Testis (tissue), 3 donors: ENCODE data around the gene CPNE9. TPM values are rescaled to one million over a fixed set of nuclear protein-coding genes. Genes with fewer than 3 reads are reported as not detected.

ENCODE experiments used
- DNase-seq: peaks from one replicate; pipeline ENCODE4 v3.0.0-alpha.2; 2019
- H3K27ac ChIP-seq, 2 donors: fragments of 200-600 bp; sonication (generic); one replicate each; pipeline ENCODE4 v1.5.1; 2019
- H3K27me3 ChIP-seq: fragments of 200-600 bp; sonication (generic); one replicate; pipeline ENCODE4 v1.5.1; 2019
- H3K36me3 ChIP-seq: fragments of 200-600 bp; sonication (generic); one replicate; pipeline ENCODE4 v1.5.1; 2017; ENCODE audit warnings: low read depth; ENCODE audit errors: missing control alignments
- H3K4me1 ChIP-seq: fragments of 200-600 bp; sonication (generic); one replicate; pipeline ENCODE4 v1.5.1; 2019
- H3K4me3 ChIP-seq, 2 donors: fragments of 200-600 bp; sonication (generic); one replicate each; pipeline ENCODE4 v1.5.1; 2017 to 2019
- H3K9me3 ChIP-seq: fragments of 200-600 bp; sonication (generic); one replicate; pipeline ENCODE4 v1.5.1; 2017
- POLR2A ChIP-seq: fragments of 450-650 bp; IDR thresholded peaks from one replicate; pipeline ENCODE4 v1.6.1; 2017; ENCODE audit warnings: antibody characterized with exemption, mild to moderate bottlenecking, moderate library complexity
- WGBS, 2 donors: methylation state at CpG; one replicate each; pipeline ENCODE4 v1.1.5; 2018; 5-methylcytosine and 5-hydroxymethylcytosine counted together
- intact Hi-C: fragments of 100-400 bp; cut with DNase I; formaldehyde crosslinking; loops from one replicate; pipeline ENCODE4 v1.15.1; 2023; ENCODE audit warnings: low total_unique reads
- polyA plus RNA-seq: library from polyadenylated mRNA; stranded (reverse); fragments of 350-450 nt; fragmentation: Illumina TruSeq; extraction: RNeasy Lipid Tissue Mini Kit (QIAGEN cat#74804); gene quantifications from one replicate; pipeline ENCODE4 v1.2.3, GENCODE V29; 2014; ENCODE audit warnings: low read depth, low replicate concordance; ENCODE audit not compliant: insufficient read depth
- total RNA-seq, 2 donors: library from RNA; depleted of rRNA; stranded (reverse); fragments of >200 nt; gene quantifications; one replicate each; pipeline ENCODE4 v1.2.3, GENCODE V29; 2016
- TF ChIP-seq, protein P1 (sequence below), 3 experiments: fragments of 450-650 bp in 2 of 3; fragments of 200-600 bp in 1 of 3; sonication (generic) in 1 of 3; IDR thresholded peaks; one replicate each; pipeline ENCODE4 v1.5.1; 2016 to 2019; ENCODE audit warnings: antibody characterized with exemption in 3 of 3, mild to moderate bottlenecking in 2 of 3, moderate library complexity in 1 of 3

Gene CPNE9
- total and polyA plus RNA-seq, 3 donors from 2014 or later = 0.31 to 1.4 (median 1.3) TPM

DNA sequence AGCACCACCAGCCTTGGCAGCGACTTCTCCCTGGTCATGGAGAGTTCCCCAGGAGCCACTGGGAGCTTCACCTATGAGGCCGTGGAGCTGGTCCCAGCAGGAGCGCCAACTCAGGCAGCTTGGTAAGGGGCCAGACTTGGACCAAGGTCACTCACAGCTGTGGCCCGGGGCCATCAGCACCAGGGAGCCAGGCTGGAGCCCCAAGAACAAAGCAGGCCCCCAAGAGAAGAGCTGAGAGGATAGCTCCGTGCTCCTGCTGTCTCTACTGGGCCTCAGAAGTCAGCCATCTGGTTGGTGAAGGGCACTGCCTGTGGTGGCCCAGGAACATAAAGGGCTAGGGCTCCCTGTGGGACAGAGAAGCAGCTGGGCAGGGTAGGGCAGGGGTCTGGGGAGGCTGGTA is 14.7 kb upstream of the CPNE9 start:
- no peak for DNase-seq
- intact Hi-C loops = no loop called here
- no peaks in the 10 kb centered on the region for H3K27me3 ChIP-seq
- peaks cover 39% of the 10 kb centered on the region for H3K4me1 ChIP-seq
- no peak overlapping the region for H3K4me3 ChIP-seq
- 78 to 93% methylated on average over 5 of the region's 5 CpGs for WGBS, 2 donors
- H3K27ac ChIP-seq = no peak overlapping the region
- H3K9me3 ChIP-seq = no peaks in the 10 kb centered on the region
- no peaks in the 10 kb centered on the region for H3K36me3 ChIP-seq
- TF ChIP-seq POLR2A = no peak
- TF ChIP-seq, protein P1, sequence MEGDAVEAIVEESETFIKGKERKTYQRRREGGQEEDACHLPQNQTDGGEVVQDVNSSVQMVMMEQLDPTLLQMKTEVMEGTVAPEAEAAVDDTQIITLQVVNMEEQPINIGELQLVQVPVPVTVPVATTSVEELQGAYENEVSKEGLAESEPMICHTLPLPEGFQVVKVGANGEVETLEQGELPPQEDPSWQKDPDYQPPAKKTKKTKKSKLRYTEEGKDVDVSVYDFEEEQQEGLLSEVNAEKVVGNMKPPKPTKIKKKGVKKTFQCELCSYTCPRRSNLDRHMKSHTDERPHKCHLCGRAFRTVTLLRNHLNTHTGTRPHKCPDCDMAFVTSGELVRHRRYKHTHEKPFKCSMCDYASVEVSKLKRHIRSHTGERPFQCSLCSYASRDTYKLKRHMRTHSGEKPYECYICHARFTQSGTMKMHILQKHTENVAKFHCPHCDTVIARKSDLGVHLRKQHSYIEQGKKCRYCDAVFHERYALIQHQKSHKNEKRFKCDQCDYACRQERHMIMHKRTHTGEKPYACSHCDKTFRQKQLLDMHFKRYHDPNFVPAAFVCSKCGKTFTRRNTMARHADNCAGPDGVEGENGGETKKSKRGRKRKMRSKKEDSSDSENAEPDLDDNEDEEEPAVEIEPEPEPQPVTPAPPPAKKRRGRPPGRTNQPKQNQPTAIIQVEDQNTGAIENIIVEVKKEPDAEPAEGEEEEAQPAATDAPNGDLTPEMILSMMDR (IDR thresholded peaks at IDR 0.05) = no peak

- 95 to 100% methylated on average over 4 of the region's 4 CpGs for WGBS, 2 donors
- no peaks in the 10 kb centered on the region for H3K36me3 ChIP-seq
- no peaks in the 10 kb centered on the region for H3K27me3 ChIP-seq
- no peak overlapping the region for H3K27ac ChIP-seq
- intact Hi-C loops = no loop called here
- no peak overlapping the region for H3K4me3 ChIP-seq
- H3K9me3 ChIP-seq = no peaks in the 10 kb centered on the region
- H3K4me1 ChIP-seq = peaks cover 39% of the 10 kb centered on the region
- no peak for DNase-seq
- TF ChIP-seq, protein P1 (IDR thresholded peaks at IDR 0.05) = no peak
- TF ChIP-seq POLR2A = no peak
Observed at GRCh38 chr3:9689757-9690156, 13.9 kb upstream of the CPNE9 start.

DNA sequence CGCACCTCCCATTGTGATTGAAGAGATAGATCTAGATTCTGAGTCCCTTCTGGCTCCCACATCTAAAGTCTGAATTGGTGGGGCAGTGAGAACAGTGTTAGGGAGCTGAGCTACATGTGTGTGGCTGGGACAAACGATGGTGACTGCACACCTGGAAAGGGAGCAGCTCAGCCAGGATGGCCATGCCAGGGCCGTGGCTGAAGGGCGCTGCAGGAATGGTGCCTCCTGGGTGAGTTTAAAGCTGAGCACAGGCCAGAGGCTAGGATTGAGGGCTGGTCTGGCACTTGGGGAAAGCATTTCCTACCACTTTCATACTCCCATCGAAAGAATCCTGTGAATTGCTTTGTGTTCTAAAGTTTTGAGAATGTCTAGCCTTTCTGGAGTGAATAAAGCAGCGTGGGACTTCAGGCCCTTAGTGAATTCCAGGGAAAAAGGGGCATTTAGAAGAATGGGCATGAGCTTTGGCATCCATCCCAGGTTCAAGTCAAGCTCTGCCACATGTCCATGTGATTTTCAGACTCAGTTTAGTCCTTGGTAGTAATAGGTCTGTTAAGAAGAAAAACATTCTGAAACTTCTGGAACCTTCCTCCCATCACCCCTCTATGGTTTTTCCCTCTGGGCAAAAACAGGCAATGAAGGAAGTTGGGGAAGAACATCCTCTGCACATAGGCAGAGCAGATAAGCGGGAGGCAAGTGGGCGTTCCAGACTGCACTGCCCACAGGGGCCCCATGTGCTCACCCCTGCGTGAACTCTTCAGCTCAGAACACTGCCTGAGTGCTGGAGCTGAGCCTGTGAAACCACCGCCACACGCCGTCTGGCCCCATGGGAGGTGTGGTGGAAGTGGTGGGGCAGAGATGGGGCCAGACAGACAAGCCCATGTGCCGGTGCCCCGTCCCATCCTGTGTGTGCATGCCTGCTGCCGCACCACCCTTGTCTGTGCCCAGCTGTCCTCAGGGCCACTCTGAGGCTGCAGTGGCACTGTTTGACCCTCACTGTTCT is 12.9 kb upstream of the CPNE9 start:
- 64 to 72% methylated on average over 12 to 15 of the region's 15 CpGs for WGBS, 2 donors
- Histone ChIP-seq H3K27ac (no peak overlapping the region), H3K9me3 (no peaks in the 10 kb centered on the region), H3K36me3 (no peaks in the 10 kb centered on the region), H3K4me1 (peaks cover 32% of the 10 kb centered on the region), H3K27me3 (no peaks in the 10 kb centered on the region), H3K4me3 (no peak overlapping the region)
- TF ChIP-seq POLR2A = no peak
- TF ChIP-seq, protein P1 (IDR thresholded peaks at IDR 0.05) = no peak
- peak; percentile 71 for DNase-seq
- intact Hi-C loops = no loop called here

- H3K27ac ChIP-seq = no peak overlapping the region
- no peaks in the 10 kb centered on the region for H3K36me3 ChIP-seq
- 89 to 93% methylated on average over 1 to 2 of the region's 2 CpGs for WGBS, 2 donors
- H3K9me3 ChIP-seq = no peaks in the 10 kb centered on the region
- H3K4me1 ChIP-seq = peaks cover 24% of the 10 kb centered on the region
- H3K27me3 ChIP-seq = no peaks in the 10 kb centered on the region
- intact Hi-C loops = no loop called here
- no peak for TF ChIP-seq POLR2A
- TF ChIP-seq, protein P1 (IDR thresholded peaks at IDR 0.05) = no peak
- DNase-seq = no peak
- no peak overlapping the region for H3K4me3 ChIP-seq
Observed at GRCh38 chr3:9691636-9692035, 12.0 kb upstream of the CPNE9 start.
